ENCODE data around the gene TRAPPC5.

The TRAPPC5 gene

DNA sequence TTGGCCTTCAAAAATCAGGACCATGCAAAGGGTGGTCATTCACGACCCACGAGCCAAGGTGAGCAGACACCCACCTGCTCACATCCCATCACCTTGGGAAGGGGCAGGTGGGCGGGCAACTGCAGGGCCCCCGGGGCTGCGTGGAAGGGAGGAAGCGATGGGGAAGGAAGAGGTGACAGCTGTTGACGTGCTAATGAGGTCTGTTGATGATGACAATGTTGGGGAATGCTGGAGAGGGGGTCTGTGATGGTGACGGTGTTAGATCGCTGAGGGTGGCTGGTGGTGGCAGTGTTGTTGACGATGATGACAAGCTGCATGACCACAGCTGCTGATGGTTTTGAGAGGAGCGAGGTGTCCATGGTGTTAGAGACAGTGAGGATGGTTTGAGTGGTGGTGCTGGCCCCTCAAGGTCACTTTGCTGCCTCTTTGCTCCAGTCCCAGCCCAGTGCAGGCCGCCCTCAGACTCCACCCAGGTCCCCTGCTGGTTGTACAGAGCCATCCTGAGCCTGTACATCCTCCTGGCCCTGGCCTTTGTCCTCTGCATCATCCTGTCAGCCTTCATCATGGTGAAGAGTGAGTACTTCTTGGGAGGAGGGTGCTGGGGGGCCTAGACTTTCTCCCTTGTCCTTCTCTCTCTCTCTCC is 2.8 kb upstream of the TRAPPC5 start:
- DNase-seq: no peak

DNA sequence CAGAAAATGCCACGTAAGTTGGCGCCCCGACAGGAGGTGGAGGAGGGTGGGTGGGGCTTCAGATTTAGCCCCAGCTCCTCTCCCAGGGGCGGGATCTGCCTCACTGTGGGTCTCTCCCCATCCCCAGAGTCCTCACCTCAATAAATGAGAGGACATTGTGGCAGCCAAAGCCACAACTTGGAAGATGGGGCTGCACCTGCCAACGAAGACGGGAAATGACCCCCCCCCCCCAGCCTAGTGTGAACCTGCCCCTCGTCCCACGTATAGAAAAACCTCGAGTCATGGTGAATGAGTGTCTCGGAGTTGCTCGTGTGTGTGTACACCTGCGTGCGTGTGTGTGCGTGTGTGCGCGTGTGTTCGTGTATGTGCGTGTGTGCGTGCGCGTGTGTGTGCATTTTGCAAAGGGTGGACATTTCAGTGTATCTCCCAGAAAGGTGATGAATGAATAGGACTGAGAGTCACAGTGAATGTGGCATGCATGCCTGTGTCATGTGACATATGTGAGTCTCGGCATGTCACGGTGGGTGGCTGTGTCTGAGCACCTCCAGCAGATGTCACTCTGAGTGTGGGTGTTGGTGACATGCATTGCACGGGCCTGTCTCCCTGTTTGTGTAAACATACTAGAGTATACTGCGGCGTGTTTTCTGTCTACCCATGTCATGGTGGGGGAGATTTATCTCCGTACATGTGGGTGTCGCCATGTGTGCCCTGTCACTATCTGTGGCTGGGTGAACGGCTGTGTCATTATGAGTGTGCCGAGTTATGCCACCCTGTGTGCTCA is 1.5 kb upstream of the TRAPPC5 start:
- peak; percentile 59 for DNase-seq

DNA sequence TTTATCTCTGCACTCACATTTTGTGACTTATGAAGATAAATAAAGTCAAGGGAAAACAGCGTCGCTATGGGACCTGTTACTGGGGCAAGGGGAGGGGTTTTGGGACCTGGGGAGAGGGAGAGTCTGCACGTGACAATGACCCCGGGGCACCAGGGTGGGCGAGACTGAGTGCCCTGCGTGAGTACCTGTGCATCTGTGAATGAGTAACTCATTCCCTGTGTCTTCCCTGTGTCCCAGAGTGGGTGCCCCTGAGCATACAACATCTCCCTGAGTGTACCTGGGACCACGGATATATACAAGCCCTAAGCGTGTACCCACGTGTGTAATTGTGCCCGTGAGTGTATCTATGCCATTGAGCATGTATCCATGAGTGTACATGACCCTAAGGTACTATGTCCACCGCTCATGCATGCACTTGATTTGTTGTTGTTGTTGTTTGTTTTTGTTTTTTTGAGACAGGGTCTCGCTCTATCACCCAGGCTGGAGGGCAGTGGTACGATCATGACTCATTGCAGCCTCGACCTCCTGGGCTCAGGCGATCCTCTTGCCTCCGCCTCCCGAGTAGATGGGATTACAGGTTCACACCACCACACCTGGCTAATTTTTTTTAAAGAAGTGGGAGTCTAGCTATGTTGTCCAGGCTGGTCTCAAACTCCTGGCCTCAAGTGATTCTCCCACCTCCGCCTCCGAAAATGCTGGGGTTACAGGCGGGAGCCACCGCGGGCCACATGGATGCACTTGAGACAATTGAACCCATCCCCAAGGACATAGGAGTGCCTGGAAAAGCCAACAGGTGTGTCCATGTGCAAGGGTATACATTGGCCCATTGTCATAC is 645 bp upstream of the TRAPPC5 start:
- DNase-seq: no peak

DNA sequence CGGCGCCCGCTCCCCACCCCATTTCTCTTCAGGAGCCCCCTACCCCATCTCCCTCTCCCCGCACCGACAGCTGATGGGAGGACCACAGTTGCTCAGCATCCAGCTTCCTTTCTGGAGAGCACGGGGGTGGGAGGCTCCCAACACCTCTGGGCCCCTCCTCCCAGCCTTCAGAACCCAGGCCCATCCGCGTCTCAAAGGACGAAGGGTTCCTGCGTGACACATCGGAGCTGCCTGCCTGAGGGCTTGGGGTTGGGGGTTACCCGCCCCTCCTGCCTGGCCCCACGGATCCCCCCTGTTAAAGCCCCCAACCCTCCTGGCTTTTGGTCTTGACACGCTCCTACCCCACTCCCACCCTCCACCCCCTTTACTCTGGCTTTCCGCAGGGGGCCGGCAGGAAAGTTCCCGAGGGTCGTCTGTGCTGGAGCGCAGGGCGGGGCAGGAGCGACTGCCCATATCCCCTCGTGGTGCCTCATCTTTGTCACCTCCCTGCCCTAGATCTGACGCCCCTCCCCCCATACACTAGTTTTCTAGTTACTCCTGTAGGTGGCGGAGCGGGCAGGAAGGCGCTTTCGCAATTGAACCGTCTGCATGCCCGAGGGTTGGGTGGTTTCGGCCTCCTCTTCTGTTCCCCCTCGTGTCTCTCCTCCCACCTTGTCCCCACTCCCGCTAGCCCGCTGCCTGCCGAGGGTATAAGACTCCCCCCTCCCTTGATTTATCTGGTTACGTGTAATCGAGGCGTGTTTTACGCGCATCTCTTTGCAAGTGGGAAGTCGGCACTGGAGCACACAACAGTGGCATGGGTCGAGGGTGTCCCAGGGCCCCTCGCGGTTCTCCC is 924 bp downstream of the TRAPPC5 start:
- peak; percentile 68 for DNase-seq

DNA sequence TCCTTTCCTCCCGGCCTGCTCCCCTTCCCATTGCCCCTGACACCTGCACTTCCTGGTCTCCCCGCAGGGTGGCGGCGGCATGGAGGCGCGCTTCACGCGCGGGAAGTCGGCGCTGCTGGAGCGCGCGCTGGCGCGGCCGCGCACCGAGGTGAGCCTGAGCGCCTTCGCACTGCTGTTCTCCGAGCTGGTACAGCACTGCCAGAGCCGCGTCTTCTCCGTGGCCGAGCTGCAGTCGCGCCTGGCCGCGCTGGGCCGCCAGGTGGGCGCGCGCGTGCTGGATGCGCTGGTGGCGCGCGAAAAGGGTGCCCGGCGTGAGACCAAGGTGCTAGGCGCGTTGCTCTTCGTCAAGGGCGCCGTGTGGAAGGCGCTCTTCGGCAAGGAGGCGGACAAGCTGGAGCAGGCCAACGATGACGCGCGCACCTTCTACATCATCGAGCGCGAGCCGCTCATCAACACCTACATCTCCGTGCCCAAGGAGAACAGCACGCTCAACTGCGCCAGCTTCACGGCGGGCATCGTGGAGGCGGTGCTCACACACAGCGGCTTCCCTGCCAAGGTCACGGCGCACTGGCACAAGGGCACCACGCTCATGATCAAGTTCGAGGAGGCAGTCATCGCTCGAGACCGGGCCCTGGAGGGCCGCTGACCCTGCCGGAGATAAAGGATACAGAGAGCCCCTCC is 1.7 kb downstream of the TRAPPC5 start:
- DNase-seq: no peak

DNA sequence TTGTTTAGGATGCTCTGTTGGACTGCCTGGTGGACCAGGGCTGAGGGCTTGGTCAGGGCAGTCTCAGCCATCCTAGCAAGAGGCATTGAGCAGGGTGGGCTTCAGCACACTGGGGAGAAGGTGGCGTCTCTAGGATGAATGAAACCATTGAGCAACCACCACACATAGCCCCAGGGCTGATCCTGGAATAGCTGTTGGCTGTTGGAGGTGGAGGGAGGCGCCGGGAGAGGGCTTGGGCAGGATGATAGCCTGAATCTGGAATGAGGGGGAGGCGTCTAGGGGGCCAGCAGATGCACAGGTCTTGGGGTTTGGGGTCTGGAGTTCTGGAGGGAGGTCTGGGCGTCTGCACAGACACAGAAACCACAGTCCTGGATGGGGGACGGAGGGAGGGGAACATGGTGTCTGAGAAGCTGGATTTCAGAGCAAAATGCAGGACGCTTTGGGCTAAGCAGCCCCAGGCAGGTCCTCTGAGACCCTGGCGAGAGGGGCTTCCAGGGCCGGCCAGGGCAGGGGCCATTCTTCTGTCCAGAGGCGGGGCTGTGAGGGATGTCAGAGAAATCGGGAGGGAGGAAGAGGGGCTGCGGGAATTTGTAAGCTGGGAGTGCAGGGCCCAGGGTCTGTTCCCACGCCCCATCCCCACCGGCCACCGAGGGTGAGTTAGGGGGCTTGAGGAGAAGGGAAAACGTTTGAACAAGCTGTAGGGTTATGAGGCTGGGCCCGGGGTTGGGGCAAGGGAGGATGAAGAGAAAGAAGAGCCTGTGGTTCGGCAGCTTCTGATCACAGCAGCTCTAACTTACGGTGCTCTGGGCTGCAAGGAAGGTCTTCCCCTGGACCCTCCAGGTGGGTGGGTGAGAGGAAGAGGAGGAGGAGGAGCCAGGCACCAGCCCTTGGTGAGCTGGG is 5.2 kb downstream of the TRAPPC5 start:
- DNase-seq: no peak

DNA sequence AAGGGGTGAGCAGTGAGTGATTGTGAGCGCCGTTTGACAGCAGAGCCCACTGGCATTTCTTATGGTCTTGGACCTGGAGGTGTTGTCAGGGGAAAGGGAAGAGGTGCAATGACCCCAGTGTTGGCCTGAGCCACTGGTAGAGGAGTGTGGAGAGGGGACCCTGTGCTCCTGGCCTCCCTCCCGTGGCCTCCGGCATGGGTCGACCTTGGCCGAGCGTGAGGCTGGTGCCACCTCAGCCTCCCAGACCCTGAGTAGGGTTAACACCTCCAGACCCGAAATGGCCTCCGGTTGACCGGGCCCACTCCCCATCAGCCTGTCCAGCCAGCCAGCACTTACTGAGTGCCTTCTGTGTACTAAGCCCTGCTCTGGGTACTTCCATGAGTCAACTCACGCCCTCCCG is 6.5 kb downstream of the TRAPPC5 start:
- DNase-seq: no peak

DNA sequence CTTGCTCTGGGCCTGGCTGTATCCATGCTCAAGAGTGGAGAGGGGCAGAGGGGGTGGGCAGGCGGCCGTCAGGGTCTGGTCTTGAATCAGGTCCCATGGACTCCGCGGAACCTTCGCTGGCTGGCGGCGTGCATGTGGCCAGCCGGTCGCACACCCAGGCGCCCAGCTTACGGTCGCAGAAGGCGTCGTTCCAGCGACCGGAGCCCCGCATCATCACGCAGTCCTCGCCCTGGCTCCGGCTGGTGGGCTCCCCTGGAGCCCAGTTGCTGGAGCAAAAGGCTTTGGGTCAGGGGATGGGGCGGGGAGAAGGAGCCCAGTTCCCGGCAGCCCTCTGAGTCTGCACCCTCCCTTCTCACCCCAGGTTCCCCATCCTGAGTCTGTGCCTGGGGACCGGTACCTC is 8.5 kb downstream of the TRAPPC5 start:
- no peak for DNase-seq

DNA sequence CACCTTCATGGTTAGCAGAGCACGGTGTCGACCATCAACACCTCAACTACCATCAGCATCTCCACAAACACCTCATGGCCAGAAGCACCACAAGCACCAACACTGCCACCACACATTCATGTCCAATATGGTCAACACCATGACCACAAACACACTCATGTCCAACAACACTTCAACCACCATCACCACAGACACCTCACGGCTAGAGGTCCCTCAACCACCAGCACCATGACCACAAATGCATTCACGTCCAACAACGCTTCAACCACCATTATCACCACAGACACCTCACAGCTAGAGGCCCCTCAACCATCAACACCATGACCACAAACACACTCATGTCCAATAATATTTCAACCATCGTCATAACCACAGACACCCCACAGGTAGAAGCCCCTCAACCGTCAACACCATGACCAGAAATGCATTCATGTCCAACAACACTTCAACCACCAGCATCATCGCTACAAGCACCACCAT is 10.2 kb downstream of the TRAPPC5 start:
- no peak for DNase-seq

DNA sequence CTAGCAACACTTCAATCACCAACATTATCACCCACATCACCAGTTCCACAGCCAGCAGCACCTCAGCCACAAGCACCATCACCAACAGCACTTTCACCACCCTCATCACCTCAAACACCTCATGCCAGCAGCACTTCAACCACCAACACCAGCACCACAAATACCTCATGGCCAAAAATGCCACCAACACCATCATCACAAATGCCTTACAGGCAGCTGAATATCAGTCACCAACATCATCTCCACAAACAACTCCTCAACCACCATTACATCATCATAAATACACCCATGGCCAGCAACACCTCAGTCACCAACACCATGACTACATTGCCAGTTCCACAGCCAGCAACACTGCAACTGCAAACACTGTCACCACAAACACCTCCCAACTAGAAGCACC is 10.9 kb downstream of the TRAPPC5 start:
- no peak for DNase-seq

DNA sequence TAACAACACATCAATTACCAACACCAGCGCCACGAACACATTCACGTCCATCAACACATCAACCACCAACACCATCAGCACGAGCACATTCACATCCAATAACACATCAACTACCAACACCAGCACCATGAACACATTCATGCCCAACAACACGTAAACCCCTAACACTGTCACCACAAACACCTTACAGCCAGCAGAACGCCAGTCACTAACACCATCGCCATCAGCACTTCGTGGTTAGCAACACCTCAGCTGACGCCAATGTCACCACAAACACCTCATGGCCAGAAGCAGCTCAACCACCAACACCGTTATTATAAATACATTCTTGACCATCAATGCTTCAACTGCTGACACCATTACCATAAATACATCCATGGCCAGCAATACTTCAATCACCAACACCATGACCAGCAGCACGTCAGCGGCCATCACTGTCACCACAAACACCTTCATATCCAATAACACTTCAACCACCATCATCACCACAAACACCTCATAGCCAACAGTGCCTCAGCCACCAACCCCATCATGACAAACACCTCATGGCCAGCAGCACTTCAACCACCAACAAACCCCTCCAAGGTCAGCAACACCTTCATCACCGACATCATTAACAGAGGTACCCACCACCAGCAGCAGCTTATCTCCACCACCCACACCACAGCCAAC is 11.9 kb downstream of the TRAPPC5 start:
- no peak for DNase-seq

DNA sequence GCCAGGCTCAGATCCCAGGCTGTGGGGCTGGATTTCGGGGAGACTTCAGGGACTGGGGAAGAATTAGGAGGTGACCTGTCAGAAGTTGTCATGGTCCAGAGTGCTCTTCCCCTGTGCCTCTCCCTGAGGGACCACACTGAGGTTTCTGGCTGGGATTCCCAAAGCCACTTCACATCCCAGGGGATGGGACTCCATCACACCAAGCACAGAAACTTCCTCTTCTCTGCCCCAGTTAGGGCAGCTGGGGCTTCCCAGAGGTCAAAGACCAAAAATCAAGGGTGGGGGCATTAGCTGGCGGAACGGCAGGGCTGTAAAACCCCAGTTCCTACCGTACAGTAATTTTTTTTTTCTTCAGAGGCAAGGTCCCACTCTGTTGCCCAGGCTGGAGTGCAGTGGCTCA is 13.9 kb downstream of the TRAPPC5 start:
- DNase-seq: no peak

DNA sequence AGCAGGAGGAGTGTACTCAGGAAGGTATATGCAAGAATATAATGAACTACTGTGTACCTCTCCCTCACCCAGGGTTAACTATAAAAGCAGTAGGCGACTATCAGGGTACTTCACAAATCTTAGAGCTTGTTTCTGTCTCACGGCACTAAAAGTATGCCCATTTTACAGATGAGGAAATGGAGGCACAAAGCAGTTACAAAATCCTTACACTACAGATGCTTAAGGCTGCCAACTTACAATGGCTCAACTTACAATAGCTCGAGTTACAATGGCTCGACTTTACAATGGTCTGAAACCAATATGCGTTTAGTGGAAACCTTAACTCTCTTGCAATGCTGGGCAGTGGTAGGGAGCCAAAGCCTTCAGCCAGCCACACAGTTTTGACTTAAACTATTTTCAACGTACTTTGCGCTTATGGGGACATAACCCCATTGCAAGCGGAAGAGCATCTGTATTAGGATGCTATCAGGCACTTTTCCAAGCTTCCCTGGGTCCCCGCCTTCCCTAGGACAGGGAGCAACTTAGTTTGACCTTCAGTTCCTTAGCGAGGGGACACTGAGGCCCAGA is 17.2 kb downstream of the TRAPPC5 start:
- no peak for DNase-seq

DNA sequence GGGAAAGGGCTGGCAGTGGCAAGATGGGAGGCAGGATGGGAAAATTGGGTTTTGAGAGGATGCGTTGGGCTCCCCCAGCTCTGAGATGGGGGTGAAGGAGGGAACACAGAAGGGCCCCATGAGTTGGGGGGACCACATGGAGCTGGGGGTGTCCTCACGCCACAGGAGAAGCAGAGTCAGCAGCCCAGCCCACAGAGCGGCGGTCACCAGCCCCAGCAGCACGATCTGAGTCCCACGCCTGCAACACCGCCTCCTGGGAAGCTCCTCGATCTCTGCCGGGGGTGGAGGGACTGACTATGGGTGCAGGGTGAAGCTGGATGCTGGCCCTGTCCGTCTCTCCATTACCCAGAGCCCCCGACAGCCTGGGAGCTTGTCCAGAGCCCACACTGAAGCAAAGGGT is 17.9 kb downstream of the TRAPPC5 start:
- DNase-seq: no peak

DNA sequence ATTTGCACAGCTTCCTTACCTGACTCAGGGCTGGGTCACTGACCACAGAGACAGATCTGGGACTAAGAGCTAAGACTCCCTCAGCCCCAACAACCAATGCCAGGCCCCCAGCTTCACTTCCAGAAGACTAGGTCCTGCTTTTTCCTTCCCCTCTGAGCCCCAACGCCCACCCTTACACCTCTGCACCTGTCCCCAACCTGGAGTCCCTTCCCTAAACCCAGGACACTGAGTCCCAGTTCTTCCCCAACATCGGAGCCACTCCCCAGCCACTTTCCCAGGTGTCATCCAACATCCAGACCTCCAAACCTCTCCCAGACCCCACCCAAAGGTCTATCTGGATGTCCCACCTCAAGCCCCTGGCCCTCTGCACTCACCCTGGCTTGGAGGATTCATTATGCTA is 18.4 kb downstream of the TRAPPC5 start:
- DNase-seq: no peak

DNA sequence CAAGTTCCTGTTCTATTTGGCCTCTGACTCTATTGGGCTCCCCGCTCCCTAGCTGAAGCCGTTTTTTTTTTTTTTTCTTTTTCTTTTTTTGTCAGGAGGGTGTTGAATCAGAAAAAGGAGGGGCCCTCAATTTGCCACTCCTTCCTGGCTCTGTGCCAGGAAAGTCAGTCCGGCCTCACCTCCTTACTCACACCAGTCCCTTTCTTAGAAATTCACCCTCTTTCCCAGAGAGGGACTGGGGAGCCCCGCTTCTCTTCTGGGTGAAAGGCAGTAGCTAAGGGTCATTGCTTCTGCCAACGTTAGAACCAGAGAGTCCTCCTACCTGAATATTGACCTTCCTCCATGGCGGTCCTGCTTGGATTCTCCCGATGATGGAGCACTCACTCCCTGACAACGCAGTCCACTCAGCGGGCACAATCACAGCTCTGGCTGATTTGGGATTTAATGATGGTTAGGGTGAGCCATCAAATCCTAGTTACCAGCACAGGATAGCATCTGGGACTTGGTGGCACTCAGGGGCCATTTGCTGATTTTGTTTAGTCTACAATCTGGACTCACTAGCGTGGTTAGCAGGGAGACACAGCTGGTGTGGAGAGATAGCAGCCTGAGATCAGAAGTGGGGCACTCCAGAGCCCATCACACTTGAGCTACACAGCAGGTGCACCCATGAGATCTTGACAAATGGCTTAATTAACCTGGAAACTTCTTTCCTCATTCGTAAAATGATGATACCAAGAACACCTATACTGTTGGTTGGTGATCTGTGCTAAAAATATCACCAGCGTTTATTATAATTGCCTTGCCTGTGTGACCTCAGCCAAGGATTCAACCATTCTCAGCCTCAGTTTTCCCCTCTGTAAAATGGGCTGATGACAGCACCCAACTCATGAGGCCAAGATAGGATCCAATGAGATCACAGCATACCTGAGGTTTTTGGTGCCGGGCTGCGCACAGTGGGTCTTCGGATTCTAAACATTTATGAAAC is 19.1 kb downstream of the TRAPPC5 start:
- DNase-seq: no peak

DNA sequence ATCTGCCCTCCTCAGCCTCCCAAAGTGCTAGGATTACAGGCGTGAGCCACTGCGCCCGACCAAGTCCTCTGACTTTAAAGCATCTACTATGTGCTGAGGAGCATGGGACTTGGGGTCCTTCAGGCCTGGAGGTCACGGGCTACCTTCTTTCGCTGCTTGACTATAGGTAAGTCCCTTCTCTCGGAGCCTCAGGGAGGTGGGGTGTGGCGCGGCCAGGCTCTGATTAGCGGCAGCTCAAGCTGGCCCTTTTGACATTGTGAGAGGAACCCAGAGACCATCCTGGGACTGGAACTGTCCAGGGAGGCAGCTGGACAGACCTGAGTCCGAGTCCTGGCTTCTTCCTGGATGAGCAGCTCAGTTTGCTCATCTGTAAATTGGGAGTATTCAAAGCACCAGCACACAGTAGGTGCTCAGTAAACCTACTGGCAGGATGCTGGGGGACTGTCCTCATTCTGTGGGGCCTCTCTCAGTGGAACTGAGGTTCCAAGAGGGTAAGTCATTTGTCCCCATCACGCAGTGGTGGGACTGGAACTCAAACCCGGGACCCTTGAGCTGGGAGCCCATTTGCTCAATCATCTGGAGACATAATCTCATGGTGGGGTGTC is 20.5 kb downstream of the TRAPPC5 start:
- no peak for DNase-seq
